Activated CD8-positive, alpha-beta memory T cell treated with anti-CD3 and anti-CD28 coated beads, Interleukin-2, amount 50 U/mL, for 24 hours (primary cell): ENCODE results near the gene HAS3.
"Not testable (repeated sequence)": the region's sequence is repeated elsewhere in the genome, so short reads cannot be mapped to it uniquely, and the experiment has no call there.

Experiments used
- DNase-seq: peaks from one replicate; pipeline ENCODE4 v3.0.0-alpha.2; 2020; ENCODE audit errors: extremely low read depth

The HAS3 gene

DNA sequence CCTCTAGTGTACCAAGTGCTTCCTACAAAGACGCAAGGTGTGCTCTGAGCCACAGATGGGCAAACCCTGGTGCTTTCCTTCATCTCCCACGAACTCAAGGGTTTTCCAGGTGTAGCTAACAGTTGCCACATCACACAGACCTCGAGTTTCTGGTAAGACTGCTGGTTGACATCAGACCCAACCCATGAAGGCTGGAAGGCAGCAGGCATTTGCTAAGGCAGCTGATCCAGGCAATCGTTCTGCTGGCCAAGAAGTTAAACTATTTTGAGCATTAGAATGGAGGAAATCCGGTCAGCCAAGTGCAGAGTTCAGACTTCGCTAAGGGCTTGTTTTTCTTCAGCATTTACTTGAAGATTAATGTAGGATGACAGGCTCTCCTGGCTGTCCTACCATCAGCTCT is 11.5 kb downstream of the HAS3 start:
- no peak for DNase-seq

DNA sequence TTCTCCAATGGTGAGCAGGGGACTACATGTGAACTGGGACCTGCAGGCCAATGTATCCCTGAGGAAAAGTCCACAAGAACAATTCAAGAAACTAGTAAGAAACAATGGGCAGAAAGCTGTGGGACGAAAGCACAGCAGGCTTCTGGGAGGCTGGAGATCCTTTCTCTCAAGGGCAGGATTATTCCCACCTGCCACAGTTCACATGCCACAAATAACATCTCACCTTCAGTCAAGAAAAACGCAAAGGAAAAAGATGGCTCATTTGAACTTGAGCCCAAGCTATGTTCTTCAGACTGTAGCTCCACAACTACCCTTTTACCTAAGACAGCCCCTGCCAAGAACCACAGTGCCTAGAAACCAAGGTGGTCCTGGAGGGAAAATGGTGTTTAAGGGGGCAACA is 13.0 kb downstream of the HAS3 start:
- no peak for DNase-seq

DNA sequence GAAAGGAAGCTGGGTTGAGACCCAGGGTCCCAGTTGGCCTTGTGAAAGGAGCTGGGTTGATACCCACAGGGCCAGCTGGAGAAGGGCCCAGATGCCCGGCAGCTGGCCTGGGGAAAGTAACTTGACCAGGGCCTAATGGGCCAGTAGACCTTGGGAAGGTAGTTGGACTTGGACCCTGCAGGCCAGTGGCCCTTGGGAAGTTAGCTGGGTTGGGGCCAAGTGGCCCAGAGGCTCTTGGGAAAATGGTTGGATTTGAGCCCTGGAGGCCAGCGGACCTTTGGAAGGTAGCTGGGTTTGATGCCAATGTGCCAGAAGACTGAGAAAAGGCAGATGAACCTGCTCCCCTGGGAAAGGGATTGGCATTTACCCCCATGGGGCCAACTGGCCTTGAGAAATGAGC is 13.5 kb downstream of the HAS3 start:
- DNase-seq, result no peak

DNA sequence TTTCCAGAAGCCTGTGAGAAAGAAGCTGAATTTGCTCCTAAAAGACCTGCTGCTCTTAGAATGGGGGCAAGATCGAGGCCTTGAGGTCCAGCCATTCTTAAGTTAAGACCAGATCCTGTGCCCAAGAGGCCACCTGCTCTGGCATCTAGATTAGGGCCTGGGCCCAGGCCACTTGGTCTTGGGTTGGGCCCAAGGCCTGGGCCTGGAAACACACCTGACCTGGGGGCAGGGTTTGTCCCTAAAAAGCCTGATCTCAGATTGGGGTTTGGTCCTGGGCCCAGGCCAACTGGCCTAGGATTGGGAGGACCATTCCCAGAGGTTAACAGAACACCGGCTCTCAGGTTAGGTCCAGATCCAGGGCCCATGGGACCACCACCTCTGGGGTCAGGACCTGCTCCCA is 14.1 kb downstream of the HAS3 start:
- no peak for DNase-seq

GRCh38 chr16:69120096-69120664 is 14.7 kb downstream of the HAS3 start:
- no peak for DNase-seq

DNA sequence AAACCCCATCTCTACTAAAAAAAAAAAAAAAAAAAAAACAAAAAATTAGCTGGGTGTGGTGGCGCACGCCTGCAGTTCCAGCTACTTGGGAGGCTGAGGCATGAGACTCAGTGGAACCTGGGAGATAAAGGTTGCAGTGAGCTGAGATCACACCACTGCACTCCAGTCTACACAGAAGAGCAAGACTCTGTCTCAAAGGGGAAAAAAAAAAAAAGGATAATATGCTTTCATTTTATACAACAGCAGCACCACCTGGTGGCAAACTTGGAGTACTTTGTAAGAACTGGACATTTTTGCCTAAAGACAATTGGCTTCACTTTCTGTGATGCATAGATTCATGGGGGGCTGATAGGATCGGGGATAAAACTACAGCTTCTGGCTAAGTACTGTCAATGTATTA is 18.5 kb downstream of the HAS3 start:
- peak; percentile 21 for DNase-seq

GRCh38 chr16:69124406-69124805 is 19.0 kb downstream of the HAS3 start:
- DNase-seq, result not testable (repeated sequence)

DNA sequence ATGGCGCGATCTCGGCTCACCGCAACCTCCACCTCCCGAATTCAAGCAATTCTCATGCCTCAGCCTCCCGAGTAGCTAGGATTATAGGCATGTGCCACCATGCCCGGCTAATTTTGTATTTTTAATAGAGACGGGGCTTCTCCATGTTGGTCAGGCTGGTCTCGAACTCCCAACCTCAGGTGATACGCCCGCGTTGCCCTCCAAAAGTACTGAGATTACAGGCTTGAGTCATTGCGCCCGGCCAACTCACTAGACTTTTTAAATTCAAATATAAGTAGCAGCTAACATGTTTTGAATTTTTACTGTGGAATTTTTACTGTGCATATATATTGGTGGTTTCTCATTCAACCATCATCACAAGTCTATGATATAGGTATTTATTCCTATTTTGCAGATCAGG is 19.5 kb downstream of the HAS3 start:
- DNase-seq, result not testable (repeated sequence)

GRCh38 chr16:69126221-69126620 is 20.8 kb downstream of the HAS3 start:
- DNase-seq, result no peak

DNA sequence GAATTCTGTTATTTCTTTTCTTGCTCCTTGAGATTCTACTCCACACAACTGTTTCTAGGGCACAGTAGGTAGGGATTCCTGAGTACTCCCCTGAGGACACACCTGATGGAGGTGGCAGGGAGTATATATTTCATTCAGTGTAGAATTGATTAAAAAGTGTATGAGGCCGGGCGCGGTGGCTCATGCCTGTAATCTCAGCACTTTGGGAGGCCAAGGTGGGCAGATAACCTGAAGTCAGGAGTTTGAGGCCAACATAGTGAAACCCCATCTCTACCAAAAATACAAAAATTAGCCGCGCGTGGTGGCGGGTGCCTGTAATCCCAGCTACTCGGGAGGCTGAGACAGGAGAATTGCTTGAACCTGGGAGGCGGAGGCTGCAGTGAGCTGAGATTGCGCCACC is 21.3 kb downstream of the HAS3 start:
- DNase-seq, result not testable (repeated sequence)

GRCh38 chr16:69127966-69128510 is 22.6 kb downstream of the HAS3 start:
- DNase-seq, result no peak

GRCh38 chr16:69130461-69130860 is 25.0 kb downstream of the HAS3 start:
- no peak for DNase-seq

GRCh38 chr16:69131167-69131838 is 25.9 kb downstream of the HAS3 start:
- no peak for DNase-seq

GRCh38 chr16:69131839-69132423 is 26.5 kb downstream of the HAS3 start:
- peak; percentile 57 for DNase-seq

- peak; percentile 59 for DNase-seq
These were observed 27.2 kb downstream of the HAS3 start, which contains the start of the genes CHTF8 and UTP4 for GRCh38 chr16:69132424-69133252. CHTF8 (minus strand) TSS chr16:69132588; CDS start chr16:69121458, 11,130 bp downstream. UTP4 (plus strand) TSS chr16:69132649; CDS start chr16:69133460, 811 bp downstream.

- no peak for DNase-seq
These were observed 28.0 kb downstream of the HAS3 start for GRCh38 chr16:69133373-69133954.

DNA sequence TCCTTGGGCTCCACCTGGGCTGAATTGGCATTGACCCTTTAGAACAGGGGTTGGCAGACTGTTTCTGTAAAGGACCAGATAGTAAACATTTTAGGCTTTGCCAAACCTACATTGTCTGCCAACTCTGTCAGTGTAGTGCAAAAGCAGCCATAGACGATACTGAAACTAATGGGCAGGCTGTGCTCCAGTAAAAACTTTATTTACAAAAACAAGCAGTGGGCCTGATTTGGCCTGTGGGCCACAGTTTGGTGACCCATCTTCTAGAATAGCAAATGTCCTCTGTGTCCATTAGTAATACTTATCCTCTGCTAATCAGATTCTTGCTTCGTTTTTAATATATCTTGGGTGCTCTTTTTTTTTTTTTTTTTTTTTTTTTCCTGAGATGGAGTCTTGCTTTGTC is 33.2 kb downstream of the HAS3 start:
- DNase-seq, result no peak

GRCh38 chr16:69139464-69139863 is 34.0 kb downstream of the HAS3 start:
- DNase-seq, result not testable (repeated sequence)

GRCh38 chr16:69141014-69141413 is 35.6 kb downstream of the HAS3 start:
- no peak for DNase-seq

DNA sequence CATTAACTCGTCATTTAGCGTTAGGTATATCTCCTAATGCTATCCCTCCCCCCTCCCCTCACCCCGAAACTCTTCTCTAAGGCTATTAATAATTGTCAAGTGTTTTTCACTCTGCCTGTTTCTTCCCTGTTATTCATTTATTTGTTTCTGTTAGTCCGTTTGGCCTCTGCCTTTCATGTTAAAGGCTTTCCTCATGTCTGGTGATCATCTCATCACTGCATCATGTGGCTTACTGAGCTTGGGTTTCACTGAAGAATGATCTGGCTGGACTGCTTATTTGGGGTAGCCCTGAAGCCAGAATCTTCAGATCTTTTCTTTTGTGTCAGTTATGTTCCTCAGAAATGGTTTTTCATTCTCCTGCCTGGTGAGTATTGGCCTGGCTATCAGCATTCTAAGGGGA is 36.5 kb downstream of the HAS3 start:
- DNase-seq, result no peak

DNA sequence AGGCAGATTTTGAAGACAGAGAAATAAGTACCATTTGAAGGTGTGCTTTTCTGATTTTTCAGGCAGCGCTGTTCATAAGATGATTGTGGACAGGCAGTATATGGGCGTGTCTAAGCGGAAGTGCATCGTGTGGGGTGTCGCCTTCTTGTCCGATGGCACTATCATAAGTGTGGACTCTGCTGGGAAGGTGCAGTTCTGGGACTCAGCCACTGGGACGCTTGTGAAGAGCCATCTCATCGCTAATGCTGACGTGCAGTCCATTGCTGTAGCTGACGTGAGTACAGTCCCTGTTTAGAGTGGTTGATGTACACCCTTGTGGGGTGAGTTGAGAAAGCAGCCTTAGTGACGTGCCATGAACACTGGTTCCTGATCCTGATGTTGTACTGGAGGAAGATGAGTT is 37.7 kb downstream of the HAS3 start:
- DNase-seq, result no peak

- DNase-seq, result no peak
These were observed 40.2 kb downstream of the HAS3 start for GRCh38 chr16:69145658-69146057.
